Measurements from ENCODE around the gene COBLL1.

Gene COBLL1

GRCh38 chr2:164797627-164798026 lies 44.0 kb downstream of the COBLL1 start:
- no peak overlapping the region for H3K27ac ChIP-seq (ENCODE audit: extremely low read depth, low read depth, low read length)
- H3K9me3 ChIP-seq (ENCODE audit: control insufficient read depth, insufficient read depth, low read depth, low read length): no peaks in the 10 kb centered on the region
- no peak for TF ChIP-seq ZBTB49 (tag by site-specific recombination; IDR thresholded peaks at IDR 0.05; ENCODE audit: low read depth)
- TF ChIP-seq PRDM1 (tag by site-specific recombination; IDR thresholded peaks at IDR 0.05): peak; percentile 61
- peaks cover 12% of the 10 kb centered on the region for H3K4me1 ChIP-seq (ENCODE audit: control insufficient read depth, insufficient read depth, low read length)
- H3K4me3 ChIP-seq (ENCODE audit: low read depth, low read length): no peak overlapping the region
- no peaks in the 10 kb centered on the region for H3K36me3 ChIP-seq (ENCODE audit: control insufficient read depth in 2 of 2, insufficient read depth in 1 of 2, low read length in 2 of 2)
- POLR2A ChIA-PET: no interaction called here
- CTCF ChIA-PET: interaction anchor here (0.7 kb wide), 2 partner anchors 44 to 116 kb away, joined by 3 read pairs; partner anchors contain the start of gene COBLL1

GRCh38 chr2:164796999-164797398 lies 44.6 kb downstream of the COBLL1 start:
- no peaks in the 10 kb centered on the region for H3K36me3 ChIP-seq (ENCODE audit: control insufficient read depth in 2 of 2, insufficient read depth in 1 of 2, low read length in 2 of 2)
- CTCF ChIA-PET: interaction anchor here (0.6 to 0.7 kb wide), 3 partner anchors 45 to 634 kb away, joined by 3 read pairs; partner anchors contain the start of gene COBLL1
- peaks cover 12% of the 10 kb centered on the region for H3K4me1 ChIP-seq (ENCODE audit: control insufficient read depth, insufficient read depth, low read length)
- TF ChIP-seq ZNF394 (tag by site-specific recombination; IDR thresholded peaks at IDR 0.05; ENCODE audit: borderline replicate concordance) (no peak), SP7 (tag by site-specific recombination; IDR thresholded peaks at IDR 0.05) (no peak), ZFP69B (tag by site-specific recombination; IDR thresholded peaks at IDR 0.05) (no peak), ZNF488 (tag by site-specific recombination; IDR thresholded peaks at IDR 0.05) (no peak), ZNF324 (tag by site-specific recombination; IDR thresholded peaks at IDR 0.05) (no peak), ZNF121 (tag by site-specific recombination; IDR thresholded peaks at IDR 0.05) (no peak), PRDM10 (tag by site-specific recombination; IDR thresholded peaks at IDR 0.05) (no peak), MZF1 (tag by site-specific recombination; IDR thresholded peaks at IDR 0.05; ENCODE audit: borderline replicate concordance) (no peak), ZNF132 (tag by site-specific recombination; IDR thresholded peaks at IDR 0.05; ENCODE audit: borderline replicate concordance) (no peak), ZNF639 (tag by site-specific recombination; IDR thresholded peaks at IDR 0.05) (no peak), MYNN (tag by site-specific recombination; IDR thresholded peaks at IDR 0.05; ENCODE audit: borderline replicate concordance) (no peak), SETDB1 (IDR thresholded peaks at IDR 0.05; ENCODE audit: insufficient read length, low read length) (no peak), ZNF830 (tag by site-specific recombination; IDR thresholded peaks at IDR 0.05; ENCODE audit: low read depth) (no peak), RBAK (tag by site-specific recombination; IDR thresholded peaks at IDR 0.05) (no peak), ZNF704 (tag by site-specific recombination; IDR thresholded peaks at IDR 0.05) (no peak), REST (tag by site-specific recombination; IDR thresholded peaks at IDR 0.05) (no peak), ZNF580 (tag by site-specific recombination; IDR thresholded peaks at IDR 0.05) (no peak)
- no peak overlapping the region for H3K4me3 ChIP-seq (ENCODE audit: low read depth, low read length)
- POLR2A ChIA-PET: interaction anchor here (1.0 kb wide), 1 partner anchor 19 kb away, joined by 3 read pairs; no protein-coding TSS in a partner anchor
- H3K9me3 ChIP-seq (ENCODE audit: control insufficient read depth, insufficient read depth, low read depth, low read length): no peaks in the 10 kb centered on the region
- H3K27ac ChIP-seq (ENCODE audit: extremely low read depth, low read depth, low read length): no peak overlapping the region

All from HEK293 (cell line).